ENCODE measurements around the gene TNK2. TPM values are rescaled to one million over a fixed set of nuclear protein-coding genes. Genes with fewer than 3 reads are reported as not detected.
"Not testable (repeated sequence)": the region's sequence is repeated elsewhere in the genome, so short reads cannot be mapped to it uniquely, and the experiment has no call there.

Gene TNK2
- polyA plus RNA-seq, 1 donor = 34.1 TPM

GRCh38 chr3:195828762-195829161, 79.6 kb downstream of the TNK2 start:
- H3K36me3 ChIP-seq (ENCODE audit: control insufficient read depth, insufficient read depth, low read length) = no peaks in the 10 kb centered on the region
- DNase-seq = no peak
- H3K27ac ChIP-seq (ENCODE audit: low read length) = no peak overlapping the region
- H3K4me3 ChIP-seq (ENCODE audit: low read length) = no peak overlapping the region
- H3K9me3 ChIP-seq (ENCODE audit: control insufficient read depth, low read depth, low read length) = peaks cover 3% of the 10 kb centered on the region
- no peaks in the 10 kb centered on the region for H3K27me3 ChIP-seq (ENCODE audit: control insufficient read depth, insufficient read depth, low read length)
- no peaks in the 10 kb centered on the region for H3K4me1 ChIP-seq (ENCODE audit: control insufficient read depth, insufficient read depth, low read length)
- WGBS (ENCODE audit: insufficient coverage, low lambda C conversion rate) = no CpG with 5 or more reads among the region's 9 CpGs

DNA sequence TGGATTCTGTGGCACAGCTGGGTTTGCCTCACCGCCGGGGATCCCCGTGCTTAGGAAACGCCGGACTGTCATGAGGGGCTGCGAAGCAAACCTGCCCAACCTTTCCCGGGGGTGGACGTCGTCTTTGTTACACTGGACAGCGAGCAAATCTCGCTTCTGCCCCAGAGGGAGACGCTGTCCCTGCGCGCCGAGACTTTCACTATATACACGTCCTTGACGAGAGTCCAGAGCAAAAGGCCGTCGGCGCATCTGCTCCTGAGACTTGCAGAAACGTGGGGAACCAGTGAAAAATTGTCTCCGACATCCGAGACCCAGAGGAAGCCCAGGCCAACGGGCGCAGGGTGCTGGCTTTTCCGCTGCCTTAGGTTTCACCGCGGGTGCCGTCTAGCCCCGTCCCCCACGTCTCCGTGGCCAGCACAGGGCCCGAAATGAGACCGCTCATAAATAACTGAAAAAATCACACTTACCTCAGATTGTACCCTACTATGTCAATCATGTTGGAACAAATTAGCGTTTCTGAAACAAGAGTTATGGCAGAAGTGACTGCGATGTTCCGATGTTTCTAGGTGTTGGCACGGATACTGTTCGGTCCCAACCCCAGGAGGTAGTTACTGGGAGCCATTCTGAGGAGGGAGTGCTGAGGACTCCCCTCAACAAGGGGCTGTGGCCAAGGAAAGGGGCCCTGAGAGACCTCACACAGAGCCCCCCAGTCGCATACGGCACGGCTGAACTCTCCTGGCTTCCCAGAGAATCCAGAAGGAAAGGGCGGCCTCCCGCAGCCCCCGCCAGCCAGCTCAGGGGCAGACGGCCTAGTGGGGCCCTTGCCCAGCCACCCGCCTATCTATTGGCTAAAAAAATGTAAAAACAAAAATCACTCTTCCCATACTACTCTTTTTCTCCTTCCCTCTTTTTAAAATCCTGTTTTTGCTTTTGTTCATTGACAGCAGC, 82.2 kb downstream of the TNK2 start:
- no peak overlapping the region for H3K27ac ChIP-seq (ENCODE audit: low read length)
- H3K36me3 ChIP-seq (ENCODE audit: control insufficient read depth, insufficient read depth, low read length) = no peaks in the 10 kb centered on the region
- no peaks in the 10 kb centered on the region for H3K4me1 ChIP-seq (ENCODE audit: control insufficient read depth, insufficient read depth, low read length)
- peaks cover 3% of the 10 kb centered on the region for H3K9me3 ChIP-seq (ENCODE audit: control insufficient read depth, low read depth, low read length)
- no peak for DNase-seq
- no CpG with 5 or more reads among the region's 47 CpGs for WGBS (ENCODE audit: insufficient coverage, low lambda C conversion rate)
- no peak overlapping the region for H3K4me3 ChIP-seq (ENCODE audit: low read length)
- H3K27me3 ChIP-seq (ENCODE audit: control insufficient read depth, insufficient read depth, low read length) = no peaks in the 10 kb centered on the region

- Histone ChIP-seq H3K36me3 (ENCODE audit: control insufficient read depth, insufficient read depth, low read length) (no peaks in the 10 kb centered on the region), H3K27ac (ENCODE audit: low read length) (no peak overlapping the region), H3K4me3 (ENCODE audit: low read length) (no peak overlapping the region), H3K9me3 (ENCODE audit: control insufficient read depth, low read depth, low read length) (peaks cover 3% of the 10 kb centered on the region), H3K4me1 (ENCODE audit: control insufficient read depth, insufficient read depth, low read length) (no peaks in the 10 kb centered on the region), H3K27me3 (ENCODE audit: control insufficient read depth, insufficient read depth, low read length) (no peaks in the 10 kb centered on the region)
- DNase-seq = no peak
- WGBS (ENCODE audit: insufficient coverage, low lambda C conversion rate) = no CpG with 5 or more reads among the region's 15 CpGs
Measured at GRCh38 chr3:195825191-195825588, 83.2 kb downstream of the TNK2 start.

DNA sequence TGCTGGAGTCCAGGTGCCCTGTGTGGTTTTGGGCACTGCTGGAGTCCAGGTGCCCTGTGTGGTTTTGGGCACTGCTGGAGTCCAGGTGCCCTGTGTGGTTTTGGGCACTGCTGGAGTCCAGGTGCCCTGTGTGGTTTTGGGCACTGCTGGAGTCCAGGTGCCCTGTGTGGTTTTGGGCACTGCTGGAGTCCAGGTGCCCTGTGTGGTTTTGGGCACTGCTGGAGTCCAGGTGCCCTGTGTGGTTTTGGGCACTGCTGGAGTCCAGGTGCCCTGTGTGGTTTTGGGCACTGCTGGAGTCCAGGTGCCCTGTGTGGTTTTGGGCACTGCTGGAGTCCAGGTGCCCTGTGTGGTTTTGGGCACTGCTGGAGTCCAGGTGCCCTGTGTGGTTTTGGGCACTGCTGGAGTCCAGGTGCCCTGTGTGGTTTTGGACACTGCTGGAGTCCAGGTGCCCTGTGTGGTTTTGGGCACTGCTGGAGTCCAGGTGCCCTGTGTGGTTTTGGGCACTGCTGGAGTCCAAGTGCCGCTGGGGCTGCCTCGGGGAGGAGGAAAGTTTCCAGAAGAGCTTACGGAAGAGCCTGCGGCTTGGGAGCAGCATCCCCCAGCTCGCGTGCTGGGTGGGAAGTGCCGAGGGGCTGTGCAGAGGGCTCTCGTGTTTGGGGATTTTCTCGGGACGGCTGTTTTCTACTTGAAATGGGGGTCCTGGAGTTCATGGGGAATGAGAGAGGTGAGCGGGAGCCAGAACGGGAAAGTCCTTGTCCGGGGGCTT, 83.7 kb downstream of the TNK2 start:
- not testable (repeated sequence) for H3K36me3 ChIP-seq (ENCODE audit: control insufficient read depth, insufficient read depth, low read length); DNase-seq; H3K9me3 ChIP-seq (ENCODE audit: control insufficient read depth, low read depth, low read length); H3K27me3 ChIP-seq (ENCODE audit: control insufficient read depth, insufficient read depth, low read length); H3K4me3 ChIP-seq (ENCODE audit: low read length); H3K4me1 ChIP-seq (ENCODE audit: control insufficient read depth, insufficient read depth, low read length); H3K27ac ChIP-seq (ENCODE audit: low read length)
- no CpG with 5 or more reads among the region's 13 CpGs for WGBS (ENCODE audit: insufficient coverage, low lambda C conversion rate)

GRCh38 chr3:195823999-195824398, 84.4 kb downstream of the TNK2 start:
- no peak for DNase-seq
- Histone ChIP-seq H3K4me3 (ENCODE audit: low read length) (no peak overlapping the region), H3K4me1 (ENCODE audit: control insufficient read depth, insufficient read depth, low read length) (no peaks in the 10 kb centered on the region), H3K27me3 (ENCODE audit: control insufficient read depth, insufficient read depth, low read length) (no peaks in the 10 kb centered on the region), H3K27ac (ENCODE audit: low read length) (no peak overlapping the region), H3K9me3 (ENCODE audit: control insufficient read depth, low read depth, low read length) (no peaks in the 10 kb centered on the region), H3K36me3 (ENCODE audit: control insufficient read depth, insufficient read depth, low read length) (no peaks in the 10 kb centered on the region)
- no CpG with 5 or more reads among the region's 13 CpGs for WGBS (ENCODE audit: insufficient coverage, low lambda C conversion rate)

DNA sequence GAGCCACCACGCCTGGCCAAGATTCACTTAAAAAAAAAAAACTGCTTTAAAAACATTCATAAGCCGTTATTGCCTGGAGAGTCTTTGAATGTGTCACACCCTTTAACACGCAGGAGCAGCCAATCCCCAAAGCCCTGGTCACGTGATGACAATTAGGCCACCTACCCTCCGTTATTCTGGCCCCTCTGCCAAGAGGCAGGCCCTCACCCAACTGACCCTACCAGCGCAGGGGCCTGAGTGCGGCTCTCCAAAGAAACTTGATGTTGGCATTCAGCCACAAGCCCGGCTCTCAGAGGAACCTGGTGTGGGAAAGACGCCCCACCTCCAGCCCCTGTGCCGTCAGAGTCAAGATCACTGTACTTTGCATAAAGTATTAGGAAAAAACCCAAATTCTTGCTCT, 85.1 kb downstream of the TNK2 start:
- H3K4me3 ChIP-seq (ENCODE audit: low read length) = no peak overlapping the region
- H3K36me3 ChIP-seq (ENCODE audit: control insufficient read depth, insufficient read depth, low read length) = no peaks in the 10 kb centered on the region
- no peaks in the 10 kb centered on the region for H3K4me1 ChIP-seq (ENCODE audit: control insufficient read depth, insufficient read depth, low read length)
- no peaks in the 10 kb centered on the region for H3K9me3 ChIP-seq (ENCODE audit: control insufficient read depth, low read depth, low read length)
- no peaks in the 10 kb centered on the region for H3K27me3 ChIP-seq (ENCODE audit: control insufficient read depth, insufficient read depth, low read length)
- DNase-seq = no peak
- no CpG with 5 or more reads among the region's 10 CpGs for WGBS (ENCODE audit: insufficient coverage, low lambda C conversion rate)
- H3K27ac ChIP-seq (ENCODE audit: low read length) = no peak overlapping the region

GRCh38 chr3:195822131-195822696, 86.1 kb downstream of the TNK2 start:
- Histone ChIP-seq H3K27me3 (ENCODE audit: control insufficient read depth, insufficient read depth, low read length) (no peaks in the 10 kb centered on the region), H3K36me3 (ENCODE audit: control insufficient read depth, insufficient read depth, low read length) (no peaks in the 10 kb centered on the region), H3K4me1 (ENCODE audit: control insufficient read depth, insufficient read depth, low read length) (no peaks in the 10 kb centered on the region), H3K4me3 (ENCODE audit: low read length) (no peak overlapping the region), H3K27ac (ENCODE audit: low read length) (no peak overlapping the region), H3K9me3 (ENCODE audit: control insufficient read depth, low read depth, low read length) (no peaks in the 10 kb centered on the region)
- WGBS (ENCODE audit: insufficient coverage, low lambda C conversion rate) = 100% methylated on average over 4 of the region's 16 CpGs
- DNase-seq = no peak

- Histone ChIP-seq H3K9me3 (ENCODE audit: control insufficient read depth, low read depth, low read length) (no peaks in the 10 kb centered on the region), H3K27me3 (ENCODE audit: control insufficient read depth, insufficient read depth, low read length) (no peaks in the 10 kb centered on the region), H3K27ac (ENCODE audit: low read length) (no peak overlapping the region), H3K36me3 (ENCODE audit: control insufficient read depth, insufficient read depth, low read length) (no peaks in the 10 kb centered on the region), H3K4me1 (ENCODE audit: control insufficient read depth, insufficient read depth, low read length) (no peaks in the 10 kb centered on the region), H3K4me3 (ENCODE audit: low read length) (no peak overlapping the region)
- peak in 1 of 2 donors; percentile 20 for DNase-seq
- no CpG with 5 or more reads among the region's 21 CpGs for WGBS (ENCODE audit: insufficient coverage, low lambda C conversion rate)
Measured at GRCh38 chr3:195821403-195822130, 86.8 kb downstream of the TNK2 start.

- Histone ChIP-seq H3K36me3 (ENCODE audit: control insufficient read depth, insufficient read depth, low read length) (no peaks in the 10 kb centered on the region), H3K4me1 (ENCODE audit: control insufficient read depth, insufficient read depth, low read length) (no peaks in the 10 kb centered on the region), H3K4me3 (ENCODE audit: low read length) (no peak overlapping the region), H3K27ac (ENCODE audit: low read length) (no peak overlapping the region), H3K9me3 (ENCODE audit: control insufficient read depth, low read depth, low read length) (no peaks in the 10 kb centered on the region), H3K27me3 (ENCODE audit: control insufficient read depth, insufficient read depth, low read length) (no peaks in the 10 kb centered on the region)
- WGBS (ENCODE audit: insufficient coverage, low lambda C conversion rate) = no CpG with 5 or more reads among the region's 5 CpGs
- DNase-seq = no peak
Measured at GRCh38 chr3:195820901-195821300, 87.5 kb downstream of the TNK2 start.

DNA sequence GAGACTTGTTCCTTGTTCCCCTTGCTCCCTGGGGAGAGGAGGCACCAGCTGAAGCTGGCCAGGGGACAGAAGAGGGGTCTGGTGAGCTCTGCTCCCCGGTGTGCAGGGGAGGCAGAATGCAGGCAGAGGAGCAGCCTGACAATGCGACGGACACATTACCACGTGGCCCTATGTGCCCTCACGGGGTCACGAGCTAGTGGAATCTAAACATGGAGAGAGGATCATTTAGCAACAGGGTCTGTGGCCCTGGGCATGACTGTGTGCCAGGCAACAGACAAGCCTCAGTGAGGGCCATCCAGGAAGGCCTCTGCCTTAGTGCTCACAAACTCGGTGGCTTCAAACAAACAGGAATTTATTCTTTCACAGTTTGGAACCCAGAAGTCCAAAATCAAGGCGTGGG, 88.2 kb downstream of the TNK2 start:
- no peak for DNase-seq
- Histone ChIP-seq H3K27ac (ENCODE audit: low read length) (no peak overlapping the region), H3K36me3 (ENCODE audit: control insufficient read depth, insufficient read depth, low read length) (no peaks in the 10 kb centered on the region), H3K4me3 (ENCODE audit: low read length) (no peak overlapping the region), H3K4me1 (ENCODE audit: control insufficient read depth, insufficient read depth, low read length) (no peaks in the 10 kb centered on the region), H3K9me3 (ENCODE audit: control insufficient read depth, low read depth, low read length) (no peaks in the 10 kb centered on the region), H3K27me3 (ENCODE audit: control insufficient read depth, insufficient read depth, low read length) (no peaks in the 10 kb centered on the region)
- no CpG with 5 or more reads among the region's 8 CpGs for WGBS (ENCODE audit: insufficient coverage, low lambda C conversion rate)

Measured in large intestine (tissue), 3 donors.